NCI-H510A treated with DMSO at 0.1 percent for 48 hours (cell line): Measurements from ENCODE around the gene CASKIN1.

Experiments
- DNase-seq: peaks from one replicate; lab custom pipeline; 2025; lab: John Stamatoyannopoulos, UW

Gene CASKIN1

DNA sequence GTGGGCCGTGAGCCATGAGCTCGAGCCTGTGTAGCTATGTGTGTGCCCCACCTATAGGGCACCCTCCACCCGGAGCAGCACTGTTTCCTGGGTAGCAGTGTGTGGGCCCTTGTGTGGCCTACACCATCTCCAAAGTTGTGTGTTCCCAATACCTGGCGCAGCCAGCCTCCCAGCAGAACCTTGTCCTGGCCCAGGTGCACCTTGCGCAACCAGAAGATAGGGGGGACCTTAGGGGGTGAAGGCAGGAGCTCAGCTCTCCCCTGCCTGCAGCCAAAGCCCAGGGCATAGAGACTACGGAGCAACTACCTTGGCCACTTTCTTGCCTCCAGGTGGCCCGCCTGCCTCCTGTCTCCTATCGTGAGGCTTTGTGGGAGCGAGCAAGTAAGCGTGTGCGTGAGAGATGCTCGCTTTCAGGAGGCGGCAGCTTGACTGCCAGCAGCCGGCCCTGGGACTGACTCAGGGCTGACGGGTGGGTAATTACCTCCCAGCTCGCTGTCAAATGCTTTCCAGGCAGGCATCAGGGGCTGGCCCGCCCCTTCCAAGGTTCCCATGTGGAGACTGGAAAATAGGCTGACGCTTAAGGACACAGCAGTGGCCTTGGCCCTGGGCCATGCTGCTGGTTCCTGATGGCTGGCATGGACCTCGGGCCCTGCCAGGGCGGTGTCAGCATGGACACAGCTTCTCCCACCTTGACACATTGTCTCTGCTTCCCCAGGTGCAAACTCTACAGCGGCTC, 21.8 kb downstream of the CASKIN1 start:
- no peak for DNase-seq

DNA sequence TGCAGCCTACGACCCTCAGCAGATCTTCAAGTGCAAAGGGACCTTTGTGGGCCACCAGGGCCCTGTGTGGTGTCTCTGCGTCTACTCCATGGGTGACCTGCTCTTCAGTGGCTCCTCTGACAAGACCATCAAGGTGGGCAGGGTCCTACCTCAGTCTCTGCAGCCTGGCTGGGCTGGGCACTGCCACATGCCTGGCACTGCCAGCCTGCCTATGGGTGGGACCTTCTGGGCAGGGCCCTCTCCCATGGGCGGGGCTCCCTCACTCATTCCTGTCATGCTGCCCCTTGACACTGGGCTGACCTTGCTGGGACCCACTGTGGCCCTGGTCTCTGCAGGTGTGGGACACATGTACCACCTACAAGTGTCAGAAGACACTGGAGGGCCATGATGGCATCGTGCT, 22.5 kb downstream of the CASKIN1 start:
- DNase-seq, result no peak

DNA sequence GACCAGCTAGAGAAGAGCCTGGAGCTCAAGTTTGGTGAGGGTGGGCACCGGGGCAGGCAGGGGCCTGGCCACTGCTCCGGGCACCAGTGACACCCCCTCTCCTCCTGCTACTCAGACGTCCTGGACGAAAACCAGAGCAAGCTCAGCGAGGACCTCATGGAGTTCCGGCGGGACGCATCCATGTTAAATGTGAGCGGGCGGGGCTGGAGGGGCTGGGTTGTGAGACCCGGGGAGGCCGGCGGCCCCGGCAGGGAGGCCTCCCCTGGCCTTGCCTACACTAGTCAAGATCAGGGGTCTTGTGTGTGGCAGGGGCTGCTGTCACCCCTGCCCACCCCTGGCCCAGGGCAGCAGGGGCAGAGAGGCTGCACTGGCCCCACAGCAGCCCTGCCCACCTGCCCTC, 23.0 kb downstream of the CASKIN1 start:
- DNase-seq, result no peak

DNA sequence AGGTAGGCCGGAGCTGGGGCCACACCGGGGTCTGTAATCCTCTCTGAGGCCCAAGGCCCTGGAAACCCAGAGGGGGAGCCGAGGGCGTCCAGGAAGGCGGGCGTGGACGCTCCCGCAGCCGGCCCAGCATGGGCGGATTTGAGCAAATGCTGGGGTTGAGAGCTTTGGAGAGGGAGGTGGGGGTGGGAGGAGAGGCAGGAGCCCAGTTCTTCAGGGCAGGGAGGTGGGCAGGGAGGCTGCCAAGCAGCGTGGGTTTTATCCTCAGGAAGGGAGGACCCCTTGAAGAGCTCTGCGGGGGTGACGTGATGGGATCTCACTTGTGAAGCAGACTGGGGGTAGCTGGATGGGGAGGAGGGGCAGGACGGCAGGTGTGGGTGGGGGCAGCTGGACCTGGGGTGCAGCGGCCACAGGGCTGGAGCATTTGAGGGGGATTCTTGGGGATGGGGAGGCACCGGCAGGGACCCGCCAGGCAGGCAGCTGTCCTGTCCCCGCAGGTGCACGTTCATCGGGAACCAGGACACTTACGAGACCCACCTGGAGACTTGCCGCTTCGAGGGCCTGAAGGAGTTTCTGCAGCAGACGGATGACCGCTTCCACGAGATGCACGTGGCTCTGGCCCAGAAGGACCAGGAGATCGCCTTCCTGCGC, 23.6 kb downstream of the CASKIN1 start:
- no peak for DNase-seq

DNA sequence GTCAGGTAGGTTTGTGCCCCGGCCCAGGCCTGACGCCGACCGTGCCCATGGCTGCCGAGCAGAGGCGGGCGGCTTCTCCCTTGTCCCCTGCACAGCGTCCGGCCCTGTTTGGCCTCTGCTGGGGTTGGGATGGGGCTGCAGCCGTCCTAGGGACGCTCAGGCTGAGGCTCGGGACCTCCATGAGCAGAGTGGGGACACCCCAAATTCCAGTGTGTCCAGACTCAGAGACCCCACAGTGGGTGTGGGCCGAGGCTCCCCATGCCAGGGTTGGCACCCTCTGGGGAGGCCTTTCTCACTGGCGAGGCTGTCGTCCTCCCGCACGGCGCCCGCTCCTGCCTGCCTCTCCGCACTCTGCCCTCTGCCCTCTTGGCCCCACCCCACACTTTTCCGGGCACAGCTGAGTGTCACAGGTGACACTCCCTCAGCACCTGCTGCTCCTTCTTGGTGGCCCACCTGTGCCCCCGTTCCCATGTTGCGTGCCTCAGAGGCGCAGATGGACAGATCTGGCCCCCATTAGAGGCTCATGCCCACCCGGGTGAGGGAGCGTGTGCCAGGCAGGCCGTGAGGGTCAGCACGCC, 24.7 kb downstream of the CASKIN1 start:
- DNase-seq, result no peak

DNA sequence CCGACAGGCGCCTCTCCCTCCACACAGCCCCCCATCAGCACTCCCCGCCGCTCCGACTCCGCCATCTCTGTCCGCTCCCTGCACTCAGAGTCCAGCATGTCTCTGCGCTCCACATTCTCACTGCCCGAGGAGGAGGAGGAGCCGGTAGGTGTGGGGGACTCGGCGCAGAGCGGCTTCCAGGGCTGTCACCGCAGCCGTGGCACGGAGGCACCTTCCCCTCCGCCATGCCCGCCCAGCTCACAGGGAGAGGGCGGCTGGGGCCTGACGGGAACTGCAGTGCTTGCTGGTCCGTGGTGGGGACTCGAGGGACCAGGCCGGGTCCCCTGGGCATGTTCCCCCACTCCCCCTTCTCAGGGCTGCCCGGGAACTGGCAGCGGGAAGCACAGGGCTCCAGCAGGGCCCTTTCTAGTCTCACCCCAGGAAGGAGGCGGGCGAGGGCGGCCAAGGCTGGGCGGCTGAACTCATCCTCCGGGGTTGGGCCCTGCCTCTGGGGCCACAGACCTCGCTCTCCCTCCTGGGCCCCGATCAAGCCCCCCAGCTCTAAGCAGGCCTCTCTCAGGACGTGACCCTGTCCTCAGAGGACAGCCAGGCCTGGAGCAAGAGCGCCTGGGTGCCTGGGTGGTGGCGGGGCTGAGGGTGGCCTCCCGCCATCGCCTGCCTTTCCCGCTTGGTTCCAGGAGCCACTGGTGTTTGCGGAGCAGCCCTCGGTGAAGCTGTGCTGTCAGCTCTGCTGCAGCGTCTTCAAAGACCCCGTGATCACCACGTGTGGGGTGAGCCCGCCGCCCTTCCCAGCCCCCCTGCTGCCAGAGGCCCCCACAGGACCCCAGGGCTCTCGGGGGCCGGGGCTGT, 25.6 kb downstream of the CASKIN1 start:
- DNase-seq, result no peak

DNA sequence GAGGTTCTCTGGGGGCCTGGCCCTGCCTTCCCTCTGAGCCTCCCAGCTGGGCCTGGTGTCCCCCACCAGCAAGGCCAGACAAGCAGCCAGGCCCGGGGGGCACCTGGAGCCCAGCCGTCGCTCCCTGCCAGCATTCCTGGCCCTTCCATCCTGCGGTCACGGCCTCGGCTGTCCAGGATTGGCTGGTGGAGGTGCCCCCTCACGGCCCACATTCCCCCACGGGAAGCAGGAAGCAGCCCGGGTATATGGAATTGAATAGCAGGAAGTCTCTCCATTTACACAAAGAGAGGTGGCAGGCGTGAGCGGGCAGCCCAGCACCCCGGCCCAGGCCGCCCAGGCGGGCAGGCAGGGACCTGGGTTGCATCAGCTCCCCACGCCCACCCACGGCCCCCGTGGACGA, 26.3 kb downstream of the CASKIN1 start:
- no peak for DNase-seq

DNA sequence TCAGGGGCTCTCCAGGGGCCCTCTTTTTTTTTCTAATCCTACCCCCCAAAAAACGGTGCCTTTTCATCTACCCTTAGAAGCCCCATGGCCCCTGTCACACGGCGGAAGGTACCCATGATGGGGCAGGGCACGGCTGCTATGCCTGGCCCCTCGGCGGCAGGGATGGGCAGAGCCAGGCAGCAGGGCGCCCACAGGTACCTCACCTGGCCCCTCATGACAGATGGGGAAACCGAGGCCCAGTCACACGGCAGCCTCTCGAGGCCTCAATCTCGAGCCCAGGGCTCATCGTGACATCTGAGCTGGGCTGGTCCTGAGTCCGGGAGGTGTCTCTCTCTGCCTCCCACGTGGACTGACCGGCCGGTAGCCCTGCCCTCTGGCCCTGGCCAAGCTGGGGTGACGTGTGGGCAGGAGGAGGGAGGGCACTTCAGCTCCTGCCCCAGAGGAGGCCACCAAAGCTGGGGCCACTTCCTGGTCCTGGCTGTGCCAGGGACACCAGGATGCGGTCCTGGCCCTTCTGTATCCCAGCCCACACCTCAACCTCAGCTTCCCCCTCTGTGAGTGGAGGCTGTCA, 29.3 kb downstream of the CASKIN1 start:
- DNase-seq, result no peak

DNA sequence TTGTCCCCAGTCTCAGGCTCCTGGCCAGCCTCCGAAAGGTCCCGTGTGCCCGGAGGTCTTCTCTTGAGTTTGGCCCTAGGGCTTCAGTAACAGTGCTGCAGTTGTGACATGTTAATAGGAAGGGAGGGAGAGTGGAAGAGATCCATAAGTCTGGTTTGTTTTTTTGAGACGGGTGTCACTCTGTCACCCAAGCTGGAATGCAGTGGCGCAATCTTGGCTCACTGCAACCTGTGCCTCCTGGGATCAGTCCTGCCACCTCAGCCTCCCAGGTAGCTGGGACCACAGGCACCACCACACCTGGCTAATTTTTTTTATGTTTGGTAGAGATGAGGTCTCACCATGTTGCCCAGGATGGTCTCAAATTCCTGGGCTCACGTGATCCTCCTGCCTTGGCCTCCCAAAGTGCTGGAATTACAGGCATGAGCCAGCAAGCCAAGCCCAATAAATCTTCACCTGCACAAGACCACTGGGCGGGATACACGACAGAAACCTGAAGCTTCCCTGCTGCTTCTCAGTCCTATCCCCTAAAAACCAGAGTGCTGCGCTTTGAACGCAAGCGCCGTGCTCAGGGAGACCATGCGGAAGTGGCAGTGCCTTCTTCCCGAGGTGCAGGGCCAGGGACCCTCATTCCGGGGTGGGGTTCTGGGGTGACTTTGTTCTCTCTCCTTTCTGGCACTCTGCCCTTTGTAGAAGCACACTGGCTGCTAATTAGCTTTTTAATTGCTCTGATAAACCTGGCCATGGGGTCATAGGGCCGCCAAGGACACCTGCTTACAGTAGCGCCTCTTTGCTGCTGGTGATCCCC, 29.9 kb downstream of the CASKIN1 start:
- no peak for DNase-seq

DNA sequence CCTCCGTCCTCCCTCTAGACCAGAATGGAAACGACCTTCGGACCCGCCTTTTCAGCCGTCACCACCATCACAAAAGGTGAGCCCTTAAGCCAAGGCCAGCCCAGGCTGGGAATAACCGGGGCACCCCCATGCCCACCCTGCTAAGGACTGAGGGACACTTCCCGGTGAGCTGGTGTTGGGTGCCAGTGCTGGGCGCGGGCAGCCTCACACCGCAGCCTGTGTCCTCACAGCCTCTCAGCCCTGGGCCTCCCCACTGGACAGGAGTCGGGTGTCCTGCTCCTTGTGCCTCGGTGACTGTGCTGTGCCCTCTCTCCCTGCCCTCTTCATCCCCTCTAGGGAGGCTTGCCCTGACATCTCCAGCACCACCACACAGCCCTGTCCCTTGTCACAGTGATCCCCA, 30.5 kb downstream of the CASKIN1 start:
- DNase-seq, result no peak

DNA sequence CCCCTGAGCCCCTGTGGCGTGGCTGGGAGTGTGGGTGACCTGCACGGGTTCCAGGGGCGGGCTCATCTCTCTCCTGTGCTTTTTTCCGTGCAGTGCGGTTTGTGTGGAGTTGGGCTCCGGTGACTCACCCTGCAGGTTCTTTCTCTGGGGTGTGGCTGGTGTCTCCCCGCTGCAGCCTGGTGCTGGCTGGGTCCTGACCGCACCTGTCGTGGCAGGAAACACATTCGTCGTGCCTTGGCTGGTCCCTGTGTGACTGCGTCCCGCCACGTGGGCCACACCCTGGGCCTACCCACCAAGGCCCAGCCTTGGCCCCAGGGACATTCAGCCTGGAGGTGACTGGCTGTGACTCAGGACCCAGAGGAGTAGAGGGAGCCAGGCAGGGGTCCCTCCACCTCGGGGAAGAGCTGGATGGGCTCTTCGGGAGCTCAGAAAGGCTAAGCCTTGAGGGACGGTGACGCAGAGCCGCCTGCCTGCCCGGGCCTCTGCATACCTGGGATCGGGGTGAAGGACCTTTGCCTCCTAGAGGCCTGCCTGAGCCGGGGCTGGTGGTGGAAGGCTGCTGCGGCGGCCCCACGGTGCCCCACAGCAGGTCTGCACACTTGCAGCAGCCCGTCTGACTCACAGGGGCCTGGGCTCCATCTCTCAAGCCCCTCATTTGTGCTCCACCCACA, 33.1 kb downstream of the CASKIN1 start:
- no peak for DNase-seq

DNA sequence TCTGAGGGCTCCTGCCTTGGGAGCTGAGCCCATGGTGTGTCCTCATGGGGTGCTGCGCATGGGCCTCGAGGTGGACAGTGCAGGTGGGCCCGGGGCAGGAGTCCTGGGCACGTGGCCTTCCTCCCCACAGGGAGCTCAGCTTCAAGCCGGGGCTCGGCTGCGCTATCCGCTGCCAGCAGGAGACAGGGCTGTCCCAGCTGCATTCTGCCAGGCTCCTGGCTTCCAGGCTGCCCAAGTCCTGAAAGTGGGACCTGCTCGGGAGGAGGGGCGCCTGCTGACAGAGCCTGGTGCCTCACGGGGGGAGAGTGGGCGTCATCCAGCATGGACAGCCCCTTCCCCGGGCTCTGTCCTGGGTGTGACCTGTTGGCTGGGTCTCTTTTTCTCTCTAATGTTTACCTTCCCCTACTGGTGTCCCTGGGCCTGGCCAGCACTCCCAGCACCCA, 33.7 kb downstream of the CASKIN1 start:
- DNase-seq, result no peak

DNA sequence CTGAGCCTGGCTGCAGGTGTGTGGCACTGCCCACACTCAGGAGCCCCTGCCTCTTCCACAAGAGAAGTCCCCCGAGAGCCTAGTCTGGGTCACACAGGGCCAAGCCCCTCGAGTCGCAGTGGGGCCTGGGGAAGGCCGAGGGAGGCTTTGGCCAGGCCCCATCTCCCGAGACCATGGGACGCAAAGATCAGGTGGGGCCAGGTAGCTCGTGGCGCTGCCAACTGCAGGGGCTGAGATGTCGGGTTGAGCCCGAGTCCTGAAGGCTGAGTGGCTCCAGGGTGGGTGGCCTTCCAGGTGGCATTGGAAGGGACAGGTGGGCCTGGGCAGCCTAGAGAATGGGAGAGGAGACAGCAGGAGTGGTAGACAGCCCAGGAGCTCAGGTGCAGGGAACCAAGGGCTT, 34.5 kb downstream of the CASKIN1 start:
- DNase-seq, result no peak

DNA sequence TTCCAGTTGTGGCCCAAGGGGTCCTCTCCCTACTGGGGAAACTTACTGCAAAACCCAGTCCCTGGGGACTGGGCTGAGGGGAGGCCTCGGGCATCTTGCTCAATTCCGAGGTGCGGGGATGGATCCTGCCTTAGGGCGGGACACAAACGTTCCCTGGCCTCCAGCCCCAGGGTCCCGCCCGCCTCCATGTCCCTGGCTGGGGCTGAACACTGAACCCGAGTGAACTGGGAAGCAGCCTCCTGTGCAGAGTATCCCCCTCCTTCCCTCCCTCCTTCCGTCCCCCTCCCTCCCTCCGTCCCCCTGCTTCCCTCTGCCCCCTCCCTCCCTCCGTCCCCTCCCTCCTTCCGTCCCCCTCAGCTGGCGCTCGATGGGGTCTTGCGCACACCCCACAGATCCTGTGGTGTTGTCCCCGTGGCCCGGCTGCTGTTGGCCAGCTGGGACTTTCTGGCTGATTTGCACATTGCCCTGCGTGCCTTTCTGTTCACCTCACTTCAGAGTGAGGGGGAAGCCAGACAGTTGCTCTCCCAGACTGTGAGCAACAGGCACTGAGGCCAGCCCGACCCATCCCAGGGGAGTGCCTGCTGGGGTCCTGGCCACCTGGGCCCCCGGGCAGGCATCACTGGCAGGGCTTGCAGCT, 35.4 kb downstream of the CASKIN1 start:
- DNase-seq, result no peak

DNA sequence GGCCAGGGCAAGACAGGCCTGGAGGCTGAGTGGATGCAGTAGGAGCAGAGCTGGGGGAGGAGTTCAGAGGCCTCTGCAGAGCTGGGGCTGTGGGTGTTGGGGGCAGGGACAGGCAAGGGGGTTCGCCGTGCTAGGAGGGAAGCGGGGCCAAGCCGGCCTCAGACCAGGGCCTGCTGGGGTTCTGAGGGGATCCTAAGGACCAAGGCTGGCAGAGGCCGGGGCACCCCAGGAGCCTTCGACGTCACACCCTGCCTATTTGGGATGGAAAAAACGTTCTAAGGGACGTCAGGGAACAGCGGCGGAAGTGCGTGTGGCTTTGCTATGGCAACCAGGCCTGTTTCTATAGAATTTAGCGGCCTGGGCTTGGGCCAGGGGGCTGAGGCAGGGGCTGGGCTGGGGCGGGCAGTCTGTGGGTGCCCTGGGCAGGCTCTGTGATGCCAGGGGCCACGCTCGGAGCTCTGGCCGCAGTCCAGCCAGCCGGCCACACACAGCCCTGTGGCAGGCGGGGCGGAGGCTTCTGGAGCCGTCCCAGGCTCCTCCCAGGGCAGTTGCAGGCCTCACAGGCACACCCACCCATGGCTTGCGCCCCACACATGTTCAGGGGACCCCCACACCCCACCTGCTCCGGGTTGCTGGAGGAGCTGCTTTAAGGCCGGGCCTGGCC, 37.1 kb downstream of the CASKIN1 start:
- no peak for DNase-seq

DNA sequence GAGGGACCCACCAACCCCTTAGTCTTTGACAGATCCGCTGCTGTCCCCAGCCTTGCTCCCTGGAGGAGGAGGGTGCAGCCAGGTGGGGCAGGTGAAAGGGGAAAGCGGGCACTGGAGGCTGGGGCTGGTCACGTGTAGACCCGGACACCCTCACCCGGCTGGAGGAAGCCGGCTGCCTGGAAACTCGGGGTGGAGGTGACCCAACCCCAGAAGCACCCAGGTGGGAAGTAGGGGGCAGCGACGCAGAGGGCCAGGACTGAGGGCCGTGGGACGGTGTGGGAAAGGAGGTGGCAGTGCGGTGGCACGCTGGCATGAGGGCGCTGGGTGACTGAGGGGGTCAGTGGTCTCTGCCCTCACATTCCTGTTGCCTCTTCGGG, 38.2 kb downstream of the CASKIN1 start:
- DNase-seq, result no peak

DNA sequence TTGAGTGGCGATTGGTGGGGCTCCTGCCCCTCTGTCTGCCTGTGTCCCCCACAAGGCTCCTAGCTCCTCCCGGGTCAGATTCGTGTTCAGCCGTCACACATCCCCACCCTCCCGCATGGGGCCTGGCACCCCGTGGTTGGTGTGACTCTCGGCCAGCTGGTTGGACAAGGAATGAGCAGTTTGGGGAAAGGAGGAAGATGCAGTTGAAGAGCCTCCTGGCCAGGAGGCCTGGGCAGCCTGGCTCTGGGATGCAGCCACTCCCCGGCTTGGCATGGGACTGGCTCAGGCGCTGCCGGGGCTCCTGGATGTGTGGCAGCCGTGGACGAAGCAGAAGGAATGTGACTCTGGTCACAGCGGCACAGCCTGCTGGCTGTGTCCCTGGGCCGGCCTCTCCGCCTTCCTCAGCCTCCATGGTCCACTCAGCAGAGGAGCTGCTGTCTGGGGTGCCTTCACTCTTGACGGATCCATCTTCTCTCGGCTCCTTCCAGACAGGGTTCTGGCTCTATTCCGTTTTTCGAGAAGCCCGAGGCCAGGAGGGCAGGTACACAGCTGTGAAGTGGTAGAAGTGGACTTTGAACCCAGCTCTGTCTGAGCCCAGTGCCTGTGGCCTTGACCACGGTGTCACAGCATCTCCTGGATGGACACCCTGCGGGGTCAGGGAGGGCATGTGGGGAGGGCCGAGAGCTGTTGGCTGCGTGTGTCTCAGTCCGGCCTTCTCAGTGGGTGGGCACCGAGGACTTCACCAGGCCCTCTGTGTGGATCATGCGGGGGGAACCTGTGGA, 38.7 kb downstream of the CASKIN1 start:
- DNase-seq, result no peak

DNA sequence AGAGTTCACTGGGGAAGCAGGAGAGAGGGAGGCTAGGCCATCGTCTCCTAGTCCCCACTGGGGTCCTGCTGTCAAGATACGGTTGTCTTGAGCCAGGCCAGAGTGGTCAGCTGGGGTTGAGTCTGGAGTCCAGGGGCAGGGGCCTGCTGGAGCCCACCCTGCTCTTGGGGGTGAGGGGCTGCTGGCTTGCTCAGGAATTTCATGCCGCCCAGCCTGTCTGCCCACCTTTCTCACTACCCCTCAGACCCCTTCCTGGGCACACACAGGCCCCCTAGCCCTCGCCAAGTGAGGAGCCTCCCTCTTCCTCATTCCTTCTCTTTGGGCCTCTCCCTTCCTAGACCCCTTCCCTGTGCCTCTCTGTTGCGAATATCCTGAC, 39.6 kb downstream of the CASKIN1 start:
- DNase-seq, result no peak
